ENCODE results near the gene SDSL. TPM values are rescaled to one million over a fixed set of nuclear protein-coding genes. Genes with fewer than 3 reads are reported as not detected.

Gene SDSL
- total RNA-seq, 1 donor from 2014 or later: 11.8 TPM

GRCh38 chr12:113445544-113446171, 23.5 kb downstream of the SDSL start:
- no peak for TF ChIP-seq CTCF (conservative IDR thresholded peaks at IDR 0.05; ENCODE audit: low read depth, low read length)
- DNase-seq (ENCODE audit: low read depth): no peak
- no peak overlapping the region for H3K4me3 ChIP-seq (ENCODE audit: low read depth, low read length)

- no peak overlapping the region for H3K4me3 ChIP-seq (ENCODE audit: low read depth, low read length)
- DNase-seq (ENCODE audit: low read depth): no peak
- no peak for TF ChIP-seq CTCF (conservative IDR thresholded peaks at IDR 0.05; ENCODE audit: low read depth, low read length)
Observed at GRCh38 chr12:113448873-113449272, 26.7 kb downstream of the SDSL start.

GRCh38 chr12:113449299-113449698, 27.1 kb downstream of the SDSL start:
- no peak overlapping the region for H3K4me3 ChIP-seq (ENCODE audit: low read depth, low read length)
- TF ChIP-seq CTCF (conservative IDR thresholded peaks at IDR 0.05; ENCODE audit: low read depth, low read length): no peak
- no peak for DNase-seq (ENCODE audit: low read depth)

GRCh38 chr12:113449839-113450238, 27.7 kb downstream of the SDSL start:
- H3K4me3 ChIP-seq (ENCODE audit: low read depth, low read length): no peak overlapping the region
- TF ChIP-seq CTCF (conservative IDR thresholded peaks at IDR 0.05; ENCODE audit: low read depth, low read length): no peak
- DNase-seq (ENCODE audit: low read depth): no peak

GRCh38 chr12:113452458-113452857, 30.3 kb downstream of the SDSL start:
- TF ChIP-seq CTCF (conservative IDR thresholded peaks at IDR 0.05; ENCODE audit: low read depth, low read length): no peak
- DNase-seq (ENCODE audit: low read depth): no peak
- no peak overlapping the region for H3K4me3 ChIP-seq (ENCODE audit: low read depth, low read length)

GRCh38 chr12:113453330-113453729, 31.1 kb downstream of the SDSL start:
- no peak for TF ChIP-seq CTCF (conservative IDR thresholded peaks at IDR 0.05; ENCODE audit: low read depth, low read length)
- DNase-seq (ENCODE audit: low read depth): no peak
- H3K4me3 ChIP-seq (ENCODE audit: low read depth, low read length): no peak overlapping the region

- H3K4me3 ChIP-seq (ENCODE audit: low read depth, low read length): no peak overlapping the region
- no peak for TF ChIP-seq CTCF (conservative IDR thresholded peaks at IDR 0.05; ENCODE audit: low read depth, low read length)
- no peak for DNase-seq (ENCODE audit: low read depth)
Observed at GRCh38 chr12:113456199-113456598, 34.0 kb downstream of the SDSL start.
